HG02938 (cell line): ENCODE data around the gene KLF18.
"Not testable (repeated sequence)": the region's sequence is repeated elsewhere in the genome, so short reads cannot be mapped to it uniquely, and the experiment has no call there.

Experiments
- ATAC-seq: cut with Tn5 transposase; IDR thresholded peaks from one replicate; pipeline ENCODE4 v1.9.1; 2021; ENCODE audit warnings: mild to moderate bottlenecking, moderate library complexity; ENCODE audit not compliant: unreplicated experiment

Gene KLF18

DNA sequence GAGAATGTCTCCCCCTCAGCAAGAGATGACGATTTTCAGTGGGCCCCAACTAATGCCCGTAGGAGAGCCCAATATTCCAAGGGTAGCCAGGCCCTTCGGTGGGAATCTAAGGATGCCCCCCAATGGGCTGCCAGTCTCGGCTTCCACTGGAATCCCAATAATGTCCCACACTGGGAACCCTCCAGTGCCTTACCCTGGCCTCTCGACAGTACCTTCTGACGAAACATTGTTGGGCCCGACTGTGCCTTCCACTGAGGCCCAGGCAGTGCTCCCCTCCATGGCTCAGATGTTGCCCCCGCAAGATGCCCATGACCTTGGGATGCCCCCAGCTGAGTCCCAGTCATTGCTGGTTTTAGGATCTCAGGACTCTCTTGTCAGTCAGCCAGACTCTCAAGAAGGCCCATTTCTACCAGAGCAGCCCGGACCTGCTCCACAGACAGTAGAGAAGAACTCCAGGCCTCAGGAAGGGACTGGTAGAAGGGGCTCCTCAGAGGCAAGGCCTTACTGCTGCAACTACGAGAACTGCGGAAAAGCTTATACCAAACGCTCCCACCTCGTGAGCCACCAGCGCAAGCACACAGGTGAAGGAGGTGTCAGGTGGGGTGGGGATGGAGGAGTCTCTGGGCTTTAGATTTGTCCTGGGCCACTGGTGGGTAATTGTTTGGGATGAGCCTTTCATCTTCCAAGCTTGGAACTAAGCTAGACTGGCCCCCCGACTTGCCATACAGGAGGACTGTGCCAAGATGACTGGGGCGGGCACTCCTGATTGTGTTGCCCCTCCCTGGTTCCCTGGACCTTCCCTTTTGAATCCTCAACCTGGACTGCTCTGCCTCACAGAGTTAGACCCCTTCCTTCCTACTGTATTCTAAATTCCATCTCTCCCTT lies 11.6 kb downstream of the KLF18 start:
- ATAC-seq = no peak

DNA sequence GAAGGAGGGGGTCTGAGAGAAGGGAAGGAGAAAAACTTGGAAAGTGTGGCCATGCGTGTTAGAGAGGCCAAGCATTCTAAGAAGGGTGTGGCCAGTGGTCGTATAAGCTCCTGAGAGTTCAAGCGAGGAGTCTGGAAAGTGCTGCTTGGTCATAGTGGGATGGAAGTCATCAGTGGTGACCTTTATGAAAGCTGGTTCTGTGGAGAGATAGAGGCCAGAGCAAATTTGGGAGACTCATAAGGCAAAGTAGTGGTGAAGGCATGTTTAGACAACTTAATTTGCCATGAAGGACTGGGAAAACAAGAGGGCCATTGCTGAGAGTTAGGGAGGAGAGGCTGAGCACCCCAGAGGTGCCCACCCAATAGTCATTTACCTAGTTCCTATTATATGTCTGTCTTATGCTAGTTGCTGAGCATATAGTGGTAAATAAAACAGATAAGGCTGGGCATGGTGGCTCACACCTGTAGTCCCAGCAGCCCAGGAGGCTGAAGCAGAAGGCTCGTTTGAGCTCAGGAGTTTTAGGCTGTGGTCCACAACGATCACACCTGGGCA lies 21.0 kb downstream of the KLF18 start:
- no peak for ATAC-seq

DNA sequence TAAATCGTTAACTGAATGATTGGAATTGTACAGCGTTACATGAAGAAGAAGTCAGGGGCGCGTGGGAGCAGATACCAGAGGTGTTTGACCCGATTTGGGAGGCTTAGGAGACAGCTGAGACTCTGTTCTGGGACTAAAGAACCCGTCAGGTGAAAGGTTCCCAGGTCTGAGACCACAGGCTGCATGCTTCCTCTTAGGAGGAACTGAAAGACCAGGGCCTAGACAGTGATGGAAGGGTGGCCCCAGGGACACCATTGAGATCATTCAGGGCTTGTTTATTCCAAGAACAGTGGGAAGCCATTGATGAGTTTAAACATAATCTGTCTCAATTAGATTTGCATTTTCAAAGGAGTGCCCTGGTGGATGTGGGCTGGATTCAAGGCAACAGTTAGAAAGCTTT lies 21.9 kb downstream of the KLF18 start:
- no peak for ATAC-seq

DNA sequence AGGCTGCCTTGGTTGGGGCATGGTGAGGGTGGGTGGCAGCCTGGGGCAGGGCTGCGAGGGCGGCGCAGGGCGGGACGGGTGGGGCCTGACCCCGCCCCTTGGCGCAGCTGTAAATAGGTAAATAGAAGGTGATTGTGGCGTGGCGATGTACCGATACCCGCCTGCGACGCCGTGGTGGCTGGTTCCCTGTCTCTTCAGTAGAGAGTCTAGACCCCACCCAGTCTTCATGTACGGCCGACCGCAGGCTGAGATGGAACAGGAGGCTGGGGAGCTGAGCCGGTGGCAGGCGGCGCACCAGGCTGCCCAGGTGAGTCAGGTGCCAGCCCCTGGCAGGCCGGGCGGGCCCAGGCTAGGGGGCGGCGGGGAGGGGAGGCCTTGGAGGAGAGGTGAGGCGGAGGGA lies 22.7 kb downstream of the KLF18 start, which contains the start of gene KLF17:
Gene KLF17, plus strand, starts transcription at position 140 of the 400 bp plus-strand sequence. Its CDS starts 87 bp downstream, at position 227.
- ATAC-seq = no peak

GRCh38 chr1:44117272-44117671 lies 24.2 kb downstream of the KLF18 start:
- not testable (repeated sequence) for ATAC-seq

DNA sequence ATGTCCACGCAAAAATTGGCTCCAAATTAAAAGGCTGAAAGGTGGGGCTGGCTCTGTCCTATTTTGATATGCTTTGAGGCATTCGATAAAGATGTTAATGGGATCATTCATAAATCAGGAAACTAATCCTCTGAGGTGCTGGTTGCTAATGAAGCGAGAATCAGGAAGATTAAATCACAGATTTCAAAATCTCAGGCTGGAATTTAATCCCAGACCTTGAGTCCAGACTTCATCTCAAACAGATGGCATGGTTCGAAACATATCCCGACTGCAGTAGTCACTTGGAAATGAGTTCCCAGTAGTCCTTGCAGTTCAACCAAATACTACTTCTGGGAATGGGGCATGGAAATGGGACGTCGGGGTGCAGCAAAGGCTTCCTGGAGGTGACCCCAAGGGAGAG lies 27.3 kb downstream of the KLF18 start:
- ATAC-seq = no peak

DNA sequence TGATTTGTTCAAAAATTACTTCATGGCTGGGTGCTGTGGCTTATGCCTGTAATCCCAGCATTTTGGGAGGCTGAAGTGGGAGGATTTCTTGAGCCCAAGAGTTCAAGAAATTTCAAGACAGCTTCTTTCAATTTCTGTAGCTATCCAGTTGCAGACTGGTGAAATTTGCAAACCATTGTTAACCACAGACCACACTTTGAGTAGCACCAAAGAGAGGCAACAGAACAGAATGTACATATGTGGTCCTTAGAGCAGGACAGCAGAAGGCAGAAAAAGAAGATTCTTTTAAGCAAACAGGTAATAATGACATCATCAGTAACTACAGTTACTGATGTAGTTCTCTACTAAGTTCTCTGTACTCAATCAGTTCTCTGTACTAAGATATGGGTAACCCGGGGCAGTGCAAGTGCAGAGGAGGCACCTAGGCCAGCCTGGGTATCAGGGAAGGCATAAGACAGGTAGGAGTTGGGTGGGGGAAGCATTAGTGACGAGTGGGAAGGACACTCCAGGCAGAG lies 28.3 kb downstream of the KLF18 start:
- no peak for ATAC-seq

GRCh38 chr1:44112486-44112885 lies 28.9 kb downstream of the KLF18 start:
- no peak for ATAC-seq

DNA sequence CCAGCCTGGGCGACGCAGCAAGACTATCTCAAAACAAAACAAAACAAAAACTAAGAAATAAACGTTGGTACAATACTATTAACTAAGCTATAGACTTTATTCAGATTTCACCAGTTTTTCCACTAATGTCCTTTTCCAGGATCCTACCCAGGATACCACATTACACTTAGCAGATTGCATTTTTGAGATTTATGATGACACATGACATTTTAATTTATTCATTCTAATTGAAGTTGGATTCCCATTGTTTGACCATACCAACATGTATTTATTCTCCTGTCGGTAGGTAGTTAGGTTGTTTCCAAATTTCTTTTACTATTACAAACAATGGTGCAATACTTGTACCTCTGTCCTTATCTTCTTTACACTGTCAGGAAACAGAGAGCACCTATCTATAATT lies 29.6 kb downstream of the KLF18 start:
- no peak for ATAC-seq

DNA sequence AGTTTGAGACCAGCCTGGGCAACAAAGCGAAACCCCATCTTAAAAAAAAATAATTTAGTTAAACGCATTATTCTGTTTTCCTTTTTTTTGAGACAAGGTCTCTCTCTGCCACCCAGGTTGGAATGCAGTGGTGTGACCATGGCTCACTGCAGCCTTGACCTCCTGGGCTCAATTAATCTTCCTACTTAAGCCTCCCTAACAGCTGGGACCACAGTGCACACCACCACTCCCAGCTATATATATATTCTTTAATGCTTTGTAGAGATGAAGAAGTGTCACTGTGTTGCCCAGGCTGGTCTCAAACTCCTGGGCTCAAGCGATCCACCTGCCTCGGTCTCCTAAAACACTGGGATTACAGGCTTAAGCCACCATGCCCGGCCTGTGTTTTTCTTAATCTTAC lies 30.5 kb downstream of the KLF18 start:
- no peak for ATAC-seq

GRCh38 chr1:44108971-44109370 lies 32.5 kb downstream of the KLF18 start:
- ATAC-seq = no peak

DNA sequence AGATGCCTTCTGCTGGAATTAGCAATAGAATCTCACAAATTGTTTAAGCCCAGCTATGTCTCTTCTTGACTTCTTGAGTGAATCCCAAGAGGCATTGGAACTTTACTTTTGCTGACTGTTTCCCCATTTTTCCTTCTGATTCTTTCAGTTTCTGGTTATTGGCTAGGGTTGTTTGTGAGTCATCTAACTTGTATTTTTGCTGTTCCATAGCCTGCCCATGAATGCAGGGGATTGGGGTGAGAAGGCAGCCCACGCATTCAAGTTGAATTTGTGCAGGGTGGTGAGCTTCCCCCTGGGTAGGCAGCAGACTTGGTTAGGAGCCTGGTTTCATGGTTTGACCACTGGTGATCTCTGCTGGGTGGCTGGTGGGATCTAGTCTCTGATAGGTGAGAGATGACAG lies 33.2 kb downstream of the KLF18 start:
- no peak for ATAC-seq

DNA sequence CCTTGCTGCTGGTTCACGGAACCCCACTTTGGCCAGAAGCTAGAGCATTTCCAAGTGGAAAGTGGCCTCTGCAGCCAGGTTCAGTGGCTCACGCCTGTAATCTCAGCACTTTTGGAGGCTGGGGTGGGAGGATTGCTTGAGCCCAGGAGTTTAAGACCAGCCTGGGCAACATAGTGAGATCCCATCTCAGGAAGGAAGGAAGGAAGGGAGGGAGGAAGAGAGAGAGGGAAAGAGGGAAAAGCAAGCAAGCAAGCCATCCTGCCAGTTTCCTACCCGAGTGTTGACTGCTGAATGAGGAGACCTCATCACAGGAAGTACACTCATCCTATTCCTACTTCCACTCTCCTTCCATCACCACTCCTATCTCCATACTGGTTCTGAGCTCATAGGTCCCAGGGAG lies 35.6 kb downstream of the KLF18 start:
- ATAC-seq = no peak

- ATAC-seq = no peak
Observed at GRCh38 chr1:44103270-44104131, 37.9 kb downstream of the KLF18 start.

DNA sequence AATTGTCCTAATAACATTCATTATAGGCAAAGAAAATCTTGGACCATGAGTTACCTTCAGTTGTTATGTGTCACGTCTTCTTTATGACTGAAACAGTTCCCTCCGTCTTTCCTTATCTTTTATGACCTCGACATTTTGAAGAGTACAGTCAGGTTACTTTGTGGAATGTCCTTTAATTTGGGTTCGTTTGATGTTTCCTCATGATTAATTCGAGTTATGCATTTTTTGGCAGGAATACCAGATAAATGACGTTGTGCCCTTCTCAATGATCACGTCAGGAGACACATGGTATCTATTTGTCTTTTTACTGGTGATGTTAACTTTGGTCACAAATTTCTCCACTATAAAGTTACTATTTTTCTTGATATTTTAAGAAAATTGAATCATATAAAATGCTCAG lies 40.1 kb downstream of the KLF18 start:
- ATAC-seq = no peak

DNA sequence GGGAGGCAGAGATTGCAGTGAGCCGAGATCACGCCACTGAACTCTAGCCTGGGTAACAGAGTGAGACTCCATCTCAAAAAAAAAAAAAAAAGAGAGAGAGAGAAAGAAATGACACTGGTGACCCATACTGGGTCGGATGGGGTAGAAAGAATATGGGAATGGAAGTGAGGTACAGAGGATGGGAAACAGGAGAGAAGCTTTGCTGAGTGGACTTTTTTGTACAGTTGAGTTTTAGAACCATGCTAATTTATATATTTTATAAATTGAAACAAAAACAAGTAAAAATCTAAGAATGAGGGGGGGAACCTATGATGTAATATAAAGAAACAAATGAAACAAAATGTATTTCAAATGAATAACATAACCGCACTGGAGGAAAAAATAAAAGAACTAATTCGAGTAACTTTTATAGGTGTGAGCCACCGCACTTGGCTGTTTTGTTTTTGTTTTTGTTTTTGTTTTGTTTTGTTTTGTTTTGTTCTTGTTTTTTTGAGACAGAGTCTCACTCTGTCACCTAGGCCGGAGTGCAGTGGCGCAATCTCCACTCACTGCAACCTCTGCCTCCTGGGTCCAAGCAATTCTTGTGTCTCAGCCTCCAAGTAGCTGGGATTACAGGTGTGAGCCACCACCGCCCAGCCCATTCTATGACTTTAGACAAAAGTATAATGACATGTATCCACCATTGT lies 41.1 kb downstream of the KLF18 start:
- ATAC-seq = no peak

DNA sequence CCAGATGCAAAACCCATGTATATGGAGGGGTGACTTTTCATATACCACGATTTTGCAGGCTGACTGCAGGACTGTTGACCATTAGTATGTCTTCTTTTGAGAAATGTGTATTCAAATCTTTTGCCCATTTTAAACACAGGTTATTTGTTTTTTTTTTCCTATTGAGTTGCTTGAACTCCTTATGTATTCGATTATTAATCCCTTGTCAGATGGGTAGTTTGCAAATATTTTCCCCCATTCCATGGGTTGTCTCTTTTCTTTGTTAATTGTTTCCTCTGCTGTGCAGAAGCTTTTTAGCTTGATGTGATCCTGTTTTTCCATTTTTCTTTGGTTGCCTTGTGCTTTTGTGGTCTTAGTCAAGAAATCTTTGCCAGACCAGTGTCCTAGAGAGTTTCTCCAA lies 47.4 kb downstream of the KLF18 start:
- no peak for ATAC-seq

GRCh38 chr1:44090429-44091252 lies 50.8 kb downstream of the KLF18 start:
- ATAC-seq = no peak

DNA sequence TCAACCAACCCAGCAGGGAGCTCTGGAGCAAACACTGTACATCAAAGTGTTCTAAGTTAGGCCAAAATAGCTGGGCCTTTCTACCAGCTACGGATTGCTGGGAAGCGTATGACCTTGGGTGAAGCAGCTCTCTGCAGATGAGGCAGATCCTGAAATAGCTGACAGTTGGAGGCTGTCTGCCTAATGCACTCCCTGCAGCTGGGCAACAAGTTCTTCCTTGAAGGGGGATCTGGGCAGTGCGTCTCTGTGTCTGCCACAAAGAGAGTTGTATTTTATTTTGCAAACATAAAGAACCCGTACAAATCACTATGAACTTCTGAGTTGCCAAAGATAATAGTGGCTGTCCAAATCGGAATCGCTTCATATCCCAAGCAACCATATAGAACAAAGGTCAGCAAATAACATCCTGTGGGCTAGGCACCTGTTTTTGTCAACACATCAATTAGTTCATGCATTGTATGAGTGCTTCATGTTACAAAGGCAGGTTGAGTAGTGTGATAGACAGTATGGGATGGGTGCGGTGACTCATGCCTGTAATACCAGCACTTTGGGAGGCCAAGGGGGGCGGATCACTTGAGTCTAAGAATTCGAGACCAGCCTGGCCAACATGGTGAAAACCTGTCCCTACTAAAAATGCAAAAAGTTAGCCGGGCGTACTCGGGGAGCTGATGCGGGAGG lies 51.9 kb downstream of the KLF18 start:
- ATAC-seq = no peak
